ENCODE data around the gene HOXA10.

- TF ChIP-seq POLR2A (IDR thresholded peaks at IDR 0.05) (no peak), CTCF (IDR thresholded peaks at IDR 0.05) (no peak)
Observed at GRCh38 chr7:27124096-27124901, 49.8 kb downstream of the HOXA10 start.

All from thyroid gland (tissue), 4 donors.